SW 1271 (cell line): ENCODE measurements around the gene NOA1.
A peak's percentile ranks its signal among the peaks of the same experiment; 100 is the strongest.

ENCODE experiments used
- DNase-seq, 2 experiments: peaks; one replicate each; lab custom pipeline; 2025; lab: John Stamatoyannopoulos, UW

The NOA1 gene

GRCh38 chr4:56977321-56978012, at the start of gene NOA1:
NOA1 (minus strand) TSS chr4:56977606; CDS start chr4:56977585, 21 bp downstream.
- peak; percentile 83 to 92 for DNase-seq

GRCh38 chr4:57023104-57023503, 45.7 kb upstream of the NOA1 start:
- DNase-seq: no peak

GRCh38 chr4:57020467-57021101, 43.2 kb upstream of the NOA1 start:
- DNase-seq: peak; percentile 2 to 73

- no peak for DNase-seq
These were observed 41.6 kb upstream of the NOA1 start for GRCh38 chr4:57018980-57019379.

GRCh38 chr4:57013543-57014120, 36.2 kb upstream of the NOA1 start:
- DNase-seq: no peak

- DNase-seq: no peak
These were observed 22.3 kb upstream of the NOA1 start for GRCh38 chr4:56999751-57000150.

GRCh38 chr4:56995525-56995924, 18.1 kb upstream of the NOA1 start:
- DNase-seq: no peak

- DNase-seq: no peak
These were observed 12.9 kb upstream of the NOA1 start for GRCh38 chr4:56990109-56990905.

- DNase-seq: no peak
These were observed 9.5 kb upstream of the NOA1 start for GRCh38 chr4:56986952-56987351.

- no peak for DNase-seq
These were observed 8.8 kb upstream of the NOA1 start for GRCh38 chr4:56986192-56986591.

- DNase-seq: no peak
These were observed 4.4 kb upstream of the NOA1 start for GRCh38 chr4:56981795-56982201.

- DNase-seq: no peak
These were observed 2.1 kb upstream of the NOA1 start for GRCh38 chr4:56979421-56980072.

GRCh38 chr4:56978750-56979303, 1.4 kb upstream of the NOA1 start, which contains the start of gene POLR2B:
POLR2B (plus strand) TSS chr4:56978896; CDS start chr4:56978986, 90 bp downstream.
- peak; percentile 85 to 90 for DNase-seq

GRCh38 chr4:56976837-56977320, 527 bp downstream of the NOA1 start:
- DNase-seq: no peak

GRCh38 chr4:56976283-56976836, 1.0 kb downstream of the NOA1 start:
- DNase-seq: no peak

GRCh38 chr4:56973336-56973735, 4.1 kb downstream of the NOA1 start:
- DNase-seq: no peak

- no peak for DNase-seq
These were observed 4.6 kb downstream of the NOA1 start for GRCh38 chr4:56972809-56973208.

GRCh38 chr4:56972389-56972788, 5.0 kb downstream of the NOA1 start:
- no peak for DNase-seq

- no peak for DNase-seq
These were observed 6.0 kb downstream of the NOA1 start for GRCh38 chr4:56971383-56971782.

- no peak for DNase-seq
These were observed 16.3 kb downstream of the NOA1 start for GRCh38 chr4:56961107-56961500.

- no peak for DNase-seq
These were observed 18.3 kb downstream of the NOA1 start for GRCh38 chr4:56959100-56959499.
